Effector memory CD8-positive, alpha-beta T cell (primary cell): ENCODE data around the gene INPPL1.

ENCODE experiments used
- ATAC-seq: fragments of 150-1000 bp; cut with Tn5 transposase; replicated peaks from 2 replicates; pipeline ENCODE4 v1.10.0; 2021; ENCODE audit warnings: mild to moderate bottlenecking, moderate library complexity
- DNase-seq, 3 experiments: peaks; one replicate each; pipeline ENCODE4 v3.0.0; 2021
- H3K27ac Mint-ChIP-seq, 2 donors: one replicate each; pipeline ENCODE4 v1.8.0; 2022; ENCODE audit warnings: mild to moderate bottlenecking in 2 of 2, mixed read lengths in 2 of 2, moderate library complexity in 2 of 2
- H3K27me3 Mint-ChIP-seq, 2 donors: one replicate each; pipeline ENCODE4 v1.8.0; 2022; ENCODE audit warnings: mixed read lengths in 2 of 2
- H3K36me3 Mint-ChIP-seq: one replicate; pipeline ENCODE4 v1.8.0; 2022; ENCODE audit warnings: mild to moderate bottlenecking, moderate library complexity, mixed read lengths; ENCODE audit not compliant: insufficient read depth
- H3K4me1 Mint-ChIP-seq, 2 donors: one replicate each; pipeline ENCODE4 v1.8.0; 2022; ENCODE audit warnings: low read depth in 2 of 2, mixed read lengths in 2 of 2
- H3K4me3 Mint-ChIP-seq, 2 donors: one replicate each; pipeline ENCODE4 v1.8.0; 2022; ENCODE audit warnings: mild to moderate bottlenecking in 2 of 2, mixed read lengths in 2 of 2, moderate library complexity in 2 of 2
- H3K9me3 Mint-ChIP-seq, 2 donors: one replicate each; pipeline ENCODE4 v1.8.0; 2022; ENCODE audit warnings: mixed read lengths in 2 of 2

Gene INPPL1

DNA sequence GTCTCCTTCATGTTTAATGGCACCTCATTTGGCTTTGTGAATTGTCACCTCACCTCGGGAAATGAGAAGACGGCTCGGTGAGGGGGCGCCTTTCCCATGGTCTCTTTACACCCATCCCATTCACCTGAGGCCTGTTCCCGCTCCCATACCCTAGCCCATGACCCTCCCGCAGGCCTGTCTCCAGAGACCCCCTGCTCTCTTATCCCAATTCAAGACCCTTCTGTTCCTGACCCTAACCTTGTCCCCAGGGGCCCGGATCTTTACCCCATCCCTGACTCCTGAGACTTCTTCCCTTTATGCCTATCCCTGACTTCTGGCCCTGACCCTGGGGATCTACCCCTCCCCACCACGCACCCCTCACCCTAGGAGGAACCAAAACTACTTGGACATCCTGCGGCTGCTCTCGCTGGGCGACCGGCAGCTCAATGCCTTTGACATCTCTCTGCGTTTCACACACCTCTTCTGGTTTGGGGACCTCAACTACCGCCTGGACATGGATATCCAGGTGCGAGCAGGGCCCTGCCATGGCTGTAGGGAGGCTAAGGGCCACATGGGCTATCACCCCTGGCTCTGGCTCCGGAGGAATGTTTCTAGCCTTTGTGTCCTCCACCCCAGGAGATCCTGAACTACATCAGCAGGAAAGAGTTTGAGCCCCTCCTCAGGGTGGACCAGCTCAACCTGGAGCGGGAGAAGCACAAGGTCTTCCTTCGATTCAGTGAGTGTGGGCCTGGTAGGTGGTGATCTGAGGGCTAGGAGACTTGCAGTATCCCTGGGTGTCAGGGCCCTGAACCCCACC lies 7.9 kb downstream of the INPPL1 start:
- ATAC-seq = no peak
- no peaks in the 10 kb centered on the region for H3K27me3 Mint-ChIP-seq
- no peaks in the 10 kb centered on the region for H3K9me3 Mint-ChIP-seq
- H3K4me1 Mint-ChIP-seq = peaks cover 9 to 18% of the 10 kb centered on the region in 2 donors
- H3K4me3 Mint-ChIP-seq = no peak overlapping the region
- peaks cover 19% of the 10 kb centered on the region for H3K36me3 Mint-ChIP-seq
- peak overlapping the region in 1 of 2 donors; percentile 17 for H3K27ac Mint-ChIP-seq
- DNase-seq = no peak

DNA sequence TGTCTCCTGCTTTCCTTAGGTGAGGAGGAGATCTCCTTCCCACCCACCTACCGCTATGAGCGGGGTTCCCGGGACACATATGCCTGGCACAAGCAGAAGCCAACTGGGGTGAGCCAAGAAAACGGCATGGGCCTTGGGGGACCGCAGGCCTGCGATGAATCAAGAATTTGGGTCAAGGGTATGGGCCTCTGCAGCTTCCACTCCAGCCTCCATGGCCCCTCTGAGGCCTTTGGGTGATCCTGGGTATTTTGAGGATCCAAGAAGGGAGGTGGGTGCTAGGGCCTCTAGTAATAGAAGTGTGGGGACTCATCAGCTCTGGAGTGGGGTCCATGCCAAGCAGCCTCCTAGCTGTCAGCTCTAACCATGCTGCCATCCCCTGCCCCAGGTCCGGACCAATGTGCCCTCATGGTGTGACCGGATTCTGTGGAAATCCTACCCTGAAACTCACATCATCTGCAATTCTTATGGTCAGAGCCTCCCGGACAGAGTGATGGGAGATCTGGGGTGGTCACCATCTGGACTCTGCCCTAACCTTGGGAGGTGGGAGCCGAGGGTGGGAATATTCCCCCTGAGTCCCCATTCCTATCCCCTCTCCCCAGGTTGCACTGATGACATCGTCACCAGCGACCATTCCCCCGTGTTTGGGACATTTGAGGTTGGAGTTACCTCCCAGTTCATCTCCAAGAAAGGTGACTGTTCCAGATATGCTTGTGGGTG lies 8.6 kb downstream of the INPPL1 start:
- peaks cover 19% of the 10 kb centered on the region for H3K36me3 Mint-ChIP-seq

DNA sequence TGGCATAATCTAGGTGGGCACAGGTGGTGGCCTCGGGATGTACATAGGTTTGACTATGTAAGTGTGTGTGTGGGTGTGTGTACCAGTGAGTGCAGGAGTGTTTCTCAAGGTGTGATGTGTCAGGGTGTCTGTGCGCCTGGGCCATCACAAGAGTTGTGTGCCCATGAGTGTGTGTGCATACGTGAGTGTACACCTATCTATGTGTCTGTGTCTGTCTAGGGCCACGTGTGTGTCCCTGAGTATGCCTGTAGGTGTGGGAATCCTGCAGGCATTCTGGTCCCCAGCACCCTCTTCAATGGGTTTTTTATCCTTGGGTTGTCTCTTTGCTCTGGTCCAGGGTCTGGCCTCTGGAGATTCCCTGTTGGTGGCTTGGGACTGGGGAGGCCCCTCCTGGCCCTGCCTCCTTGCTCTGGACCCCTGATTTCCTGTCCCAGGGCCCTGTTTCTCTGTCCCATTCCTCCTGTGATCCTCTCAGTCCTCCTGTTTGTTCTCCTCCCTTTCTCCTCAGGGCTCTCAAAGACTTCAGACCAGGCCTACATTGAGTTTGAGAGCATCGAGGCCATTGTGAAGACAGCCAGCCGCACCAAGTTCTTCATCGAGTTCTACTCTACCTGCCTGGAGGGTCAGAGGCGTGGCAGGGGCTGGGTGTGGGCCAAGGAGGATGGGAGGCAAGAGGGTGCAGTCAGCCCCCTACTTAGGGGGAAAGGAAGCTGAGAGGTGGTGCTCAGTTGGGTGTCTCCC lies 9.4 kb downstream of the INPPL1 start:
- Mint-ChIP-seq H3K27ac (peak overlapping the region; percentile 4 to 66), H3K36me3 (peaks cover 22% of the 10 kb centered on the region), H3K9me3 (no peaks in the 10 kb centered on the region), H3K27me3 (peaks cover 0 to 4% of the 10 kb centered on the region in 2 donors), H3K4me3 (no peak overlapping the region), H3K4me1 (peaks cover 5 to 14% of the 10 kb centered on the region in 2 donors)
- ATAC-seq = no peak
- DNase-seq = no peak

More for the DNA sequence above, 8.6 kb downstream of the INPPL1 start:
- H3K27me3 Mint-ChIP-seq = no peaks in the 10 kb centered on the region
- H3K4me1 Mint-ChIP-seq = peaks cover 6 to 18% of the 10 kb centered on the region in 2 donors
- H3K9me3 Mint-ChIP-seq = no peaks in the 10 kb centered on the region
- peak overlapping the region in 1 of 2 donors; percentile 66 for H3K27ac Mint-ChIP-seq
- ATAC-seq (no peak), DNase-seq (no peak)
- H3K4me3 Mint-ChIP-seq = no peak overlapping the region

DNA sequence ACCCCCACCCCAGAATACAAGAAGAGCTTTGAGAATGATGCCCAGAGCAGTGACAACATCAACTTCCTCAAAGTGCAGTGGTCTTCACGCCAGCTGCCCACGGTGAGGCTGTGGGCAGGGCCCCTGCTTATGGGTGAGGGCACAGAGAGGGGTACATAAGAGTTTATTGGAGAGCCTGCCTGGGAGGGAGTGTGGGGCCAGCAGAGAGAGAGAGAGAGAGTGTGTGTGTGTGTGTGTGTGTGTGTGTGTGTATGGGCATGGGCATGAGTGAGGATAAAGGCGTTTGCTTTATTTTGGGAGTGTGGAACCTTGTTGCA lies 9.9 kb downstream of the INPPL1 start:
- no peak for DNase-seq
- H3K36me3 Mint-ChIP-seq = peaks cover 18% of the 10 kb centered on the region
- peak overlapping the region; percentile 4 to 66 for H3K27ac Mint-ChIP-seq
- no peak for ATAC-seq
- no peak overlapping the region for H3K4me3 Mint-ChIP-seq
- peaks cover 4 to 14% of the 10 kb centered on the region in 2 donors for H3K4me1 Mint-ChIP-seq
- H3K27me3 Mint-ChIP-seq = peaks cover 5 to 9% of the 10 kb centered on the region in 2 donors
- H3K9me3 Mint-ChIP-seq = no peaks in the 10 kb centered on the region

DNA sequence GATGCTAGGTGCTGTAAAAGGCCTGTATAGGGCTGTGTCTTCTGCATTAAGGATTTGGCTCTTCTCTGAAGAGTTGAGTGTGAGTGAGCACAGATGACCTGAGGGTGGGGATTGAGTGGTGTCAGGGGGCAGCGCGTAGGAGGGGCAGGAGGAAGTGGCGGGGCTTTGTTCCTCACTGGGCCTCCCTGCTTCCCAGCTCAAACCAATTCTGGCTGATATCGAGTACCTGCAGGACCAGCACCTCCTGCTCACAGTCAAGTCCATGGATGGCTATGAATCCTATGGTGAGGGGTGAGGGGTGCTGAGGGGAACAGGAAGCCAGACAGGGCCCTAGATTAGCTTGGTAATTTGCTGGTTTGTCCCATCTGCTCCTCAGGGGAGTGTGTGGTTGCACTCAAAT lies 10.4 kb downstream of the INPPL1 start:
- peaks cover 6 to 14% of the 10 kb centered on the region in 2 donors for H3K27me3 Mint-ChIP-seq
- no peaks in the 10 kb centered on the region for H3K9me3 Mint-ChIP-seq
- H3K4me3 Mint-ChIP-seq = no peak overlapping the region

DNA sequence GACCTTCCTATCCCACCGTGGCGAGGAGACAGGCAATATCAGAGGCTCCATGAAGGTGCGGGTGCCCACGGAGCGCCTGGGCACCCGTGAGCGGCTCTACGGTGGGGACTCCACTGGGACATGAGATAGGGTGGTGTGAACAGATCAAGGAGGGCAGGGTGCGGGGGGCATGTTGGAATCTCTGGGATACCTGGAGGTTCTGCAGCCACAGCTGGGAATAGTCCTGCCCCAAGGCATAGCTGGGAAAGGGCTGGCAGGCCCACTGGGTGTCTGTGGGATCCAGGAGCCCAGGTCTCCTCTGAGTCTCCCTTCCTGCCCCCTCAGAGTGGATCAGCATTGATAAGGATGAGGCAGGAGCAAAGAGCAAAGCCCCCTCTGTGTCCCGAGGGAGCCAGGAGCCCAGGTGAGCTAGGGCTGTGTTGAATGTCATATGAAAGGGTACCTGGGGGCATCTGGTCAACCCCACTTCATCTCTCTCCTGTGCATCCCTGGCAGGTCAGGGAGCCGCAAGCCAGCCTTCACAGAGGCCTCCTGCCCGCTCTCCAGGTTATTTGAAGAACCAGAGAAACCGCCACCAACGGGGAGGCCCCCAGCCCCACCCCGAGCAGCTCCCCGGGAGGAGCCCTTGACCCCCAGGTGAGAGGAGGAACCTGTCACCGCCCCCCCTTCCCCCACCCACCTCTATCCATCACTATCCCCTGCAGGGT lies 10.9 kb downstream of the INPPL1 start:
- Mint-ChIP-seq H3K4me1 (peaks cover 7 to 19% of the 10 kb centered on the region in 2 donors), H3K27ac (no peak overlapping the region), H3K27me3 (peaks cover 11 to 20% of the 10 kb centered on the region in 2 donors), H3K9me3 (no peaks in the 10 kb centered on the region), H3K36me3 (peaks cover 18% of the 10 kb centered on the region), H3K4me3 (no peak overlapping the region)
- no peak for DNase-seq
- ATAC-seq = no peak

More for the DNA sequence above, 10.4 kb downstream of the INPPL1 start:
- no peak for ATAC-seq
- H3K27ac Mint-ChIP-seq = peak overlapping the region; percentile 4 to 66
- no peak for DNase-seq
- H3K36me3 Mint-ChIP-seq = peaks cover 18% of the 10 kb centered on the region
- H3K4me1 Mint-ChIP-seq = peaks cover 4 to 15% of the 10 kb centered on the region in 2 donors

DNA sequence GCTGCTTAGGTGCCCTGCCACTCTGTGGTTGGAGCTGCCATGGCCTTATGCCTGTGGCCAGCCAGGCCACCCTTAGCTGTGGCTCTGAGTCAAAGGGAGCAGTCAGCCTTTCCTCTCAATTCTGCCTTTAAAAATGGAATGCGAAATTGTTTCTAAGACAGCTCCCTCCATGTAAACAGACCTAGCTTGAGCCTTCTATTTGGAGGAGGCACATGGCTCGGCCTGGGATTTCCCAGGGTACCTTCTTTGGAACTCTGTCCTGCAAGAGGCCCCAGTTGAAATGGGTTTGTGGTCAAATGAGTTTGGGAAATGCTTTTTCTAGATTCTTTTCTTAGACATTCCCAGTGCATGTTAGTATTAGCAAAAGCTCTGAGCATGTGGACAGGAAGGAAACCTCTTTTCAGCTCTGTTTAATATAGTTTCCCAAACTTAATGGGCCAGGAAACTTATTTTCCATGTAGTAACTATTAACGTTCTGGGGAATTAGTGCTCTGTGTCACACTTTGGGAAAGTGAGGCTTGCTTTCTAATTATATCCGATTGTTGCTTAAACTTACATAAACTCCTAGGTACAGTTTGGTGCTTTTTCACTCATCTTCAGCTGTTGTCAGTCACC lies 11.6 kb downstream of the INPPL1 start:
- H3K4me1 Mint-ChIP-seq = peaks cover 12 to 25% of the 10 kb centered on the region in 2 donors
- no peak overlapping the region for H3K4me3 Mint-ChIP-seq
- H3K27ac Mint-ChIP-seq = no peak overlapping the region
- peaks cover 18 to 26% of the 10 kb centered on the region in 2 donors for H3K27me3 Mint-ChIP-seq
- DNase-seq (no peak), ATAC-seq (no peak)
- H3K9me3 Mint-ChIP-seq = no peaks in the 10 kb centered on the region
- peaks cover 18% of the 10 kb centered on the region for H3K36me3 Mint-ChIP-seq

DNA sequence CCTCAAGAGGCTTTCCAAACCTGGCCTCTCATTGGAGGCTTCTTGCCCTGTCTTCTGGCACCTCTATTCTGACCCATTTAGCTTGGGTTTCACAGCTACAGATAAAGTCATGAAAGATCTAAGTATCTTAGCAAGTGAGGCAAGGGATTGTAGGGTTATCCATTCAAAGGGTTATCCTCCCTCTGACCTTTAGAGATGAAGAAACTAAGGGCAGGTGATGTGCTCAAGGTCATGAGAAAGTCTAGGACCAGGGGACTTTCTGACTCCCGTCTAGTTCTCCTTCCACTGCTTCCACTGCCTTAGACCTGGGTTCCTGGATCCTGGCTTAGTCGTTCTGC lies 12.2 kb downstream of the INPPL1 start:
- peaks cover 12 to 25% of the 10 kb centered on the region in 2 donors for H3K4me1 Mint-ChIP-seq
- H3K27me3 Mint-ChIP-seq = peaks cover 23 to 32% of the 10 kb centered on the region in 2 donors
- H3K4me3 Mint-ChIP-seq = no peak overlapping the region
- ATAC-seq (no peak), DNase-seq (no peak)
- H3K36me3 Mint-ChIP-seq = peaks cover 15% of the 10 kb centered on the region
- no peaks in the 10 kb centered on the region for H3K9me3 Mint-ChIP-seq
- no peak overlapping the region for H3K27ac Mint-ChIP-seq

DNA sequence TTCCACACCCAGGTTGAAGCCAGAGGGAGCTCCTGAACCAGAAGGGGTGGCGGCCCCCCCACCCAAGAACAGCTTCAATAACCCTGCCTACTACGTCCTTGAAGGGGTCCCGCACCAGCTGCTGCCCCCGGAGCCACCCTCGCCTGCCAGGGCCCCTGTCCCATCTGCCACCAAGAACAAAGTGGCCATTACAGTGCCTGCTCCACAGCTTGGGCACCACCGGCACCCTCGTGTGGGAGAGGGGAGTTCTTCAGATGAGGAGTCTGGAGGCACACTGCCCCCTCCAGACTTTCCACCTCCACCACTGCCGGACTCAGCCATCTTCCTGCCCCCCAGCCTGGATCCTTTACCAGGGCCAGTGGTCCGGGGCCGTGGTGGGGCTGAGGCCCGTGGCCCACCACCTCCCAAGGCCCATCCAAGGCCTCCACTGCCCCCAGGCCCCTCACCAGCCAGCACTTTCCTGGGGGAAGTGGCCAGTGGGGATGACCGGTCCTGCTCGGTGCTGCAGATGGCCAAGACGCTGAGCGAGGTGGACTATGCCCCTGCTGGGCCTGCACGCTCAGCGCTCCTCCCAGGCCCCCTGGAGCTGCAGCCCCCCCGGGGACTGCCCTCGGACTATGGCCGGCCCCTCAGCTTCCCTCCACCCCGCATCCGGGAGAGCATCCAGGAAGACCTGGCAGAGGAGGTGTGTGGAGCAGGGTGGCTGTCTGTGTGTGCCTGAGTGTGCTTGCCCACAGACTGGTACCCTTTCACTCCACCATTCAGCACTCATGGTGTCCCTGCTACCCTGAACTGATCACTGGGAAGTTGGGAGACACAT lies 12.8 kb downstream of the INPPL1 start:
- H3K27me3 Mint-ChIP-seq = peaks cover 29 to 38% of the 10 kb centered on the region in 2 donors
- peaks cover 13% of the 10 kb centered on the region for H3K36me3 Mint-ChIP-seq
- no peak overlapping the region for H3K4me3 Mint-ChIP-seq
- H3K27ac Mint-ChIP-seq = peak overlapping the region in 1 of 2 donors; percentile 18
- H3K4me1 Mint-ChIP-seq = peaks cover 16 to 25% of the 10 kb centered on the region in 2 donors
- H3K9me3 Mint-ChIP-seq = no peaks in the 10 kb centered on the region
- no peak for ATAC-seq
- no peak for DNase-seq

DNA sequence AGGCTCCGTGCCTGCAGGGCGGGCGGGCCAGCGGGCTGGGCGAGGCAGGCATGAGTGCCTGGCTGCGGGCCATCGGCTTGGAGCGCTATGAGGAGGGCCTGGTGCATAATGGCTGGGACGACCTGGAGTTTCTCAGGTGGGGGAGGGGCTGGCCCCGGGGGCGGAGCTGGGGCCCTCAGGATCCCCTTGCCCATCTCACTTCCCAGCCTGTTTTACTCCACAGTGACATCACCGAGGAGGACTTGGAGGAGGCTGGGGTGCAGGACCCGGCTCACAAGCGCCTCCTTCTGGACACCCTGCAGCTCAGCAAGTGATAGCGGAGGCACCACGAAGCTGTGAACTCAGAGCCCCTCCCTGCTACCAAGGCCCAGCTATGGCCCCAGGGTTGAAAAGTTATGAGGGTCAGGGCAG lies 13.5 kb downstream of the INPPL1 start:
- DNase-seq = peak; percentile 32 to 47 (median 35)
- Mint-ChIP-seq H3K4me3 (no peak overlapping the region), H3K4me1 (peaks cover 16 to 25% of the 10 kb centered on the region in 2 donors), H3K27ac (no peak overlapping the region), H3K9me3 (no peaks in the 10 kb centered on the region), H3K27me3 (peaks cover 36 to 45% of the 10 kb centered on the region in 2 donors), H3K36me3 (peaks cover 11% of the 10 kb centered on the region)
- peak; percentile 72 for ATAC-seq

DNA sequence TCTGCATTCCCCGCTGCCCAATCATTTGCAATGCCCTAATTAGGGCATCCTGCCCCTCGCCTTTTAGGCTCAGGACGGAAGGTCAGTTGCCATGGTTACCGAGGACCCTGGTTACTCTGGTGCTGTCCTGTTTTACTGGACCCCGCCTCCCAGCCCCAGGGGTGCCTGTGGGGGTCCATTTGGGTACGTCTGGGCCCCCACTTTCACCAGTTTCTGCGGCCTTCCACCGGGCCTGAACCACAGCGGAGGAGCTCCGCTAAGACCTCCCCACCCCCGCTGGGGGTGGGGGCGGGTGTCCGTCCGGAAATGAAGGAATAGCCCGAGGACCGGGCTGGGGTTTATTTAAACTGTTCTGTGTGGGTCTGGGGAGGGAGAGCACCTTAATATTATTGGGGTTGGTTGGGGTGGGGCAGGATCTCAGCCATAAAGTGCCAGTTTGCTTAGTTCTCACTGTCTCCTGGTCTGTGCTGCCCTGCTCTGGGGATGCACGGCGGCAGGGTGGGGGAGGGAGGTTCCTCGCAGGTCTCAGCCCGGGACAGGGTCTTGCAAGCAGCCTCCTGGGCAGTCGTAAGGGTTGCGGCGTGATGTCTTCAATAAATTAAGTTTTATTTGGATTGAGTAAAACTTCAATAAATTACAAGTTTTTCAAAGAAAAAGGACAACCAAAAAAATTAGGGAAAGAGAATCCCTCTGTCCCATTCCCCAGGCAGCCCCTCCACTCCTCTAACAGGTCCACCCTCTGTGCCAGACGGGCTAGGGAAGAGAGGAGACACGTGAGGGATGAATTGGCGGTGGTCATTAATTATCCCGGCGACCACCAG lies 14.1 kb downstream of the INPPL1 start:
- no peak for ATAC-seq
- no peak overlapping the region for H3K27ac Mint-ChIP-seq
- DNase-seq = no peak
- H3K36me3 Mint-ChIP-seq = peaks cover 11% of the 10 kb centered on the region
- peaks cover 42 to 52% of the 10 kb centered on the region in 2 donors for H3K27me3 Mint-ChIP-seq
- no peaks in the 10 kb centered on the region for H3K9me3 Mint-ChIP-seq
- H3K4me3 Mint-ChIP-seq = peak overlapping the region; percentile 33 to 65
- peaks cover 18 to 23% of the 10 kb centered on the region in 2 donors for H3K4me1 Mint-ChIP-seq
